BJ (cell line): ENCODE measurements around the gene LIME1. TPM values are rescaled to one million over a fixed set of nuclear protein-coding genes. Genes with fewer than 3 reads are reported as not detected.

ENCODE experiments used
- CTCF ChIA-PET: fragments of 350-600 bp; formaldehyde crosslinking; extraction: SDS; loops from one replicate; lab custom pipeline; 2021; ENCODE audit warnings: antibody characterized with exemption, inconsistent platforms; lab: Yijun Ruan, JAX
- POLR2A ChIA-PET: fragments of 300-600 bp; sonication (Branson Sonifier 250); formaldehyde crosslinking; extraction: SDS; loops from one replicate; lab custom pipeline; 2021; ENCODE audit warnings: antibody characterized with exemption; lab: Charles Lee
- DNase-seq: peaks from one replicate; pipeline ENCODE4 v3.0.0-alpha.2; 2011; ENCODE audit warnings: low read depth
- H3K27me3 ChIP-seq: 2 replicates; pipeline ENCODE4 v1.6.0; 2011; ENCODE audit warnings: low read length; ENCODE audit not compliant: control insufficient read depth, insufficient read depth
- H3K36me3 ChIP-seq: 2 replicates; pipeline ENCODE4 v1.5.1; 2011; ENCODE audit warnings: low read length; ENCODE audit not compliant: control insufficient read depth, insufficient read depth
- H3K4me3 ChIP-seq: 2 replicates; pipeline ENCODE4 v1.5.1; 2011; ENCODE audit warnings: low read depth, mild to moderate bottlenecking, control low read depth, low read length
- polyA plus RNA-seq: library from polyadenylated mRNA; depleted of rRNA; stranded (reverse); fragments of >200 nt; gene quantifications from 2 replicates; pipeline ENCODE4 v1.2.3, GENCODE V29; 2011
- TF ChIP-seq, protein P1 (sequence below): IDR thresholded peaks from 2 replicates; pipeline ENCODE4 v1.5.1; 2011; ENCODE audit warnings: low read depth, mild to moderate bottlenecking, control low read depth, inconsistent platforms, low read length, moderate library complexity; ENCODE audit not compliant: insufficient read depth

LIME1 gene
- polyA plus RNA-seq, 1 experiment = 2.5 TPM

GRCh38 chr20:63749597-63750508 is 13.4 kb downstream of the LIME1 start:
- POLR2A ChIA-PET = no interaction called here

GRCh38 chr20:63750807-63751470 is 14.5 kb downstream of the LIME1 start:
- Histone ChIP-seq H3K36me3 (no peaks in the 10 kb centered on the region), H3K27me3 (no peaks in the 10 kb centered on the region; the same call in 1 of the 2 replicates), H3K4me3 (no peak overlapping the region)
- DNase-seq = no peak
- POLR2A ChIA-PET = no interaction called here
- TF ChIP-seq, protein P1, sequence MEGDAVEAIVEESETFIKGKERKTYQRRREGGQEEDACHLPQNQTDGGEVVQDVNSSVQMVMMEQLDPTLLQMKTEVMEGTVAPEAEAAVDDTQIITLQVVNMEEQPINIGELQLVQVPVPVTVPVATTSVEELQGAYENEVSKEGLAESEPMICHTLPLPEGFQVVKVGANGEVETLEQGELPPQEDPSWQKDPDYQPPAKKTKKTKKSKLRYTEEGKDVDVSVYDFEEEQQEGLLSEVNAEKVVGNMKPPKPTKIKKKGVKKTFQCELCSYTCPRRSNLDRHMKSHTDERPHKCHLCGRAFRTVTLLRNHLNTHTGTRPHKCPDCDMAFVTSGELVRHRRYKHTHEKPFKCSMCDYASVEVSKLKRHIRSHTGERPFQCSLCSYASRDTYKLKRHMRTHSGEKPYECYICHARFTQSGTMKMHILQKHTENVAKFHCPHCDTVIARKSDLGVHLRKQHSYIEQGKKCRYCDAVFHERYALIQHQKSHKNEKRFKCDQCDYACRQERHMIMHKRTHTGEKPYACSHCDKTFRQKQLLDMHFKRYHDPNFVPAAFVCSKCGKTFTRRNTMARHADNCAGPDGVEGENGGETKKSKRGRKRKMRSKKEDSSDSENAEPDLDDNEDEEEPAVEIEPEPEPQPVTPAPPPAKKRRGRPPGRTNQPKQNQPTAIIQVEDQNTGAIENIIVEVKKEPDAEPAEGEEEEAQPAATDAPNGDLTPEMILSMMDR = no peak
- CTCF ChIA-PET = interaction anchor here (0.6 kb wide), 2 partner anchors 17 to 223 kb away, joined by 3 to 4 read pairs; no protein-coding TSS in a partner anchor

More at GRCh38 chr20:63749597-63750508, 13.4 kb downstream of the LIME1 start:
- CTCF ChIA-PET = no interaction called here
- Histone ChIP-seq H3K4me3 (no peak overlapping the region), H3K36me3 (no peaks in the 10 kb centered on the region), H3K27me3 (no peaks in the 10 kb centered on the region)
- TF ChIP-seq, protein P1 = no peak
- DNase-seq = no peak

- DNase-seq = no peak
- H3K27me3 ChIP-seq = no peaks in the 10 kb centered on the region; the same call in 1 of the 2 replicates
- H3K36me3 ChIP-seq = no peaks in the 10 kb centered on the region
- H3K4me3 ChIP-seq = no peak overlapping the region
- TF ChIP-seq, protein P1 = no peak
- ChIA-PET POLR2A (no interaction called here), CTCF (interaction anchor here (0.6 kb wide), 2 partner anchors 16 to 222 kb away, joined by 3 to 4 read pairs; no protein-coding TSS in a partner anchor)
These were observed 15.2 kb downstream of the LIME1 start for GRCh38 chr20:63751471-63752271.

- H3K27me3 ChIP-seq = no peaks in the 10 kb centered on the region; the same call in 1 of the 2 replicates
- ChIA-PET POLR2A (no interaction called here), CTCF (no interaction called here)
- no peak for DNase-seq
- TF ChIP-seq, protein P1 = no peak
- H3K36me3 ChIP-seq = no peaks in the 10 kb centered on the region
- no peak overlapping the region for H3K4me3 ChIP-seq
These were observed 16.1 kb downstream of the LIME1 start for GRCh38 chr20:63752411-63753101.
